Measurements from ENCODE around the gene SLC25A41.

The SLC25A41 gene

GRCh38 chr19:6473647-6474046, 40.1 kb upstream of the SLC25A41 start:
- no peak overlapping the region for H3K27ac ChIP-seq (ENCODE audit: low read length)
- no peaks in the 10 kb centered on the region for H3K36me3 ChIP-seq (ENCODE audit: control insufficient read depth in 2 of 2, insufficient read depth in 2 of 2, low read length in 2 of 2)
- H3K4me1 ChIP-seq (ENCODE audit: control insufficient read depth, insufficient read depth, low read length), result peaks cover 13% of the 10 kb centered on the region
- H3K9ac ChIP-seq (ENCODE audit: low read length in 2 of 2), result no peak overlapping the region
- H3K9me3 ChIP-seq (ENCODE audit: control insufficient read depth in 2 of 2, low read length in 2 of 2), result no peaks in the 10 kb centered on the region
- H3K4me3 ChIP-seq (ENCODE audit: low read length in 2 of 2), result no peak overlapping the region
- H3K27me3 ChIP-seq (ENCODE audit: control insufficient read depth in 1 of 2, insufficient read depth in 2 of 2, low read length in 2 of 2), result peaks cover 21 to 24% of the 10 kb centered on the region in 2 donors

DNA sequence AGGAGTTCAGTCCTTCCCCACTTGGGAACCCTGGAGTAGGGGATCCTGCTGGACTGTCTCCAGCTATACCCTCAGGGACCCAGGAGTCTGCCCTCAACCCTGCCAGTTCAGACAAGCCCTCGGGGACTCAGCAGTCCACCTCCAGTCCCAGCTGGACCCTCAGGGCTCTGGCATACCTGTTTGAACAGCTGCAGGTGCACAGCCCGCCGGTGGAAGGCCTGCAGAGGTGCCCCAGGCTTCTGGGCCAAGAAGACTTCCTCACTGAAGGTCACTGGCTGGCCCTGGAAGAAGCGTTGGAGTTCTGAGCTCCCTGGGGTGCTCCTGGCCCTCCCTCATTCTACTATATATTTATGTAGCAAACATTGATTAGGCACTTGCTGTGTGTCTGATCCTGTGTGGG, 39.1 kb upstream of the SLC25A41 start:
- no peak overlapping the region for H3K27ac ChIP-seq (ENCODE audit: low read length)
- peaks cover 21 to 24% of the 10 kb centered on the region in 2 donors for H3K27me3 ChIP-seq (ENCODE audit: control insufficient read depth in 1 of 2, insufficient read depth in 2 of 2, low read length in 2 of 2)
- H3K9ac ChIP-seq (ENCODE audit: low read length in 2 of 2), result no peak overlapping the region
- no peaks in the 10 kb centered on the region for H3K9me3 ChIP-seq (ENCODE audit: control insufficient read depth in 2 of 2, low read length in 2 of 2)
- peaks cover 13% of the 10 kb centered on the region for H3K4me1 ChIP-seq (ENCODE audit: control insufficient read depth, insufficient read depth, low read length)
- no peaks in the 10 kb centered on the region for H3K36me3 ChIP-seq (ENCODE audit: control insufficient read depth in 2 of 2, insufficient read depth in 2 of 2, low read length in 2 of 2)
- H3K4me3 ChIP-seq (ENCODE audit: low read length in 2 of 2), result no peak overlapping the region

DNA sequence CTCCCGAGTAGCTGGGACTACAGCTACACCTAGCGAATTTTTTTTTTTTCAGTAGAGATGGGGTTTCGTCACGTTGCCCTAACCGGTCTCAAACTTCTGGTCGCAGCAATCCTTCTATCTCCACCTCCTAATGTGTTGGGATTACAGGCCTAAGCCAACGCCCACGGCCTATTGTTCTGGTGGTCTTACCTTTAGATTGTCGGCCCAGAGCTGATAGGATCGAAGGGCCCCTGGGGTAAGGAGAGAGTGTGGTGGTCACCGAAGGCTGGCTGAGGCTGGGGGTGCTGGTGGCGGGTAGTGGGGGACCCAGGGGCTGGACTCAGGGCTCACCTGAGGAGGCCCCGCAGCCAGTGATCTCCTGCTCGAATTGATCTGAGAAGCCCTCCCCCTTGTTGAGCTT, 37.5 kb upstream of the SLC25A41 start:
- no peaks in the 10 kb centered on the region for H3K9me3 ChIP-seq (ENCODE audit: control insufficient read depth in 2 of 2, low read length in 2 of 2)
- H3K9ac ChIP-seq (ENCODE audit: low read length in 2 of 2), result no peak overlapping the region
- peaks cover 11 to 12% of the 10 kb centered on the region in 2 donors for H3K27me3 ChIP-seq (ENCODE audit: control insufficient read depth in 1 of 2, insufficient read depth in 2 of 2, low read length in 2 of 2)
- no peaks in the 10 kb centered on the region for H3K36me3 ChIP-seq (ENCODE audit: control insufficient read depth in 2 of 2, insufficient read depth in 2 of 2, low read length in 2 of 2)
- H3K4me1 ChIP-seq (ENCODE audit: control insufficient read depth, insufficient read depth, low read length), result peaks cover 8% of the 10 kb centered on the region
- no peak overlapping the region for H3K4me3 ChIP-seq (ENCODE audit: low read length in 2 of 2)
- no peak overlapping the region for H3K27ac ChIP-seq (ENCODE audit: low read length)

DNA sequence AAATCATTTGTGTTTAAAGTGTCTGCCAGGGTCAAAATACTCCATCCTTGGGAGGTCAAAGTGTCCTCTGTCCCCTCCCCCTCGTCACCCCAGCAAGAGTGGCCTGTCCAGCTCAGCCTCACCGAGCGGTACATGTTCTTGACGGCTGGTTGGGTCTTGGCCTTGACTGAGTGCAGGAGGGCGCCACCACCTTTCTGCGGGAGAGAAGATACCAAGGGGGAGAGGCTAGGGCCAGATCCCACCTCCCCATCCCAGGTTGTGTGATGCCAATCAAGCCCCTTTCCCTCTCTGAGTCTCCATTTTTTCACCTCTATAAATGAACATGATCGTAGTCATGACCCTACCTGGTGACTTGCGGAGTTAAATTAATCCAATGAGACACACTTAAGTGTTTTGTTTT, 36.6 kb upstream of the SLC25A41 start:
- no peak overlapping the region for H3K4me3 ChIP-seq (ENCODE audit: low read length in 2 of 2)
- H3K4me1 ChIP-seq (ENCODE audit: control insufficient read depth, insufficient read depth, low read length), result no peaks in the 10 kb centered on the region
- no peak overlapping the region for H3K27ac ChIP-seq (ENCODE audit: low read length)
- no peaks in the 10 kb centered on the region for H3K36me3 ChIP-seq (ENCODE audit: control insufficient read depth in 2 of 2, insufficient read depth in 2 of 2, low read length in 2 of 2)
- peaks cover 4 to 5% of the 10 kb centered on the region in 2 donors for H3K27me3 ChIP-seq (ENCODE audit: control insufficient read depth in 1 of 2, insufficient read depth in 2 of 2, low read length in 2 of 2)
- no peaks in the 10 kb centered on the region for H3K9me3 ChIP-seq (ENCODE audit: control insufficient read depth in 2 of 2, low read length in 2 of 2)
- no peak overlapping the region for H3K9ac ChIP-seq (ENCODE audit: low read length in 2 of 2)

DNA sequence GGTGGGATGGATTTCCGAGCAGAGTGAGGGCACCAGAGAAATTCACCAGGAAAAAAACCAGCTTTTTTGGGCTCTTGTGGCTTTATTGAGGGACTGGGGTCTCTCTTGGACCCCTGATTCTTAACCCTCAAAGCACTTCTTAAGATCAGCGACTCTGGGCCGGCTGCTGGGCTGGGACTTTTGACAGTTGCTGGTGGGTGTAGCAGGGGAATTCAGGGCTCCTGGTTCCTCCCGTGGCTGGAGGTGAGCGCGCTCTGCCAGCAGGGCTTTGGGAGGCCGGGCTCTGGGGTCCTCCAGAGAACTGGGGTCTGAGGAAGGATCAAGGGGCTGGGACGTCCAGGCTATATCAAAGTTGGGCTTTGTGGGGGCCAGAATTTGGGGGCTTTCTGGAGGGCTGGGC, 33.8 kb upstream of the SLC25A41 start:
- H3K9ac ChIP-seq (ENCODE audit: low read length in 2 of 2), result no peak overlapping the region
- no peaks in the 10 kb centered on the region for H3K36me3 ChIP-seq (ENCODE audit: control insufficient read depth in 2 of 2, insufficient read depth in 2 of 2, low read length in 2 of 2)
- no peak overlapping the region for H3K27ac ChIP-seq (ENCODE audit: low read length)
- H3K27me3 ChIP-seq (ENCODE audit: control insufficient read depth in 1 of 2, insufficient read depth in 2 of 2, low read length in 2 of 2), result peaks cover 11 to 22% of the 10 kb centered on the region in 2 donors
- no peaks in the 10 kb centered on the region for H3K4me1 ChIP-seq (ENCODE audit: control insufficient read depth, insufficient read depth, low read length)
- H3K4me3 ChIP-seq (ENCODE audit: low read length in 2 of 2), result no peak overlapping the region
- H3K9me3 ChIP-seq (ENCODE audit: control insufficient read depth in 2 of 2, low read length in 2 of 2), result no peaks in the 10 kb centered on the region

GRCh38 chr19:6466526-6467248, 33.1 kb upstream of the SLC25A41 start:
- H3K9me3 ChIP-seq (ENCODE audit: control insufficient read depth in 2 of 2, low read length in 2 of 2), result no peaks in the 10 kb centered on the region
- H3K9ac ChIP-seq (ENCODE audit: low read length in 2 of 2), result no peak overlapping the region
- no peak overlapping the region for H3K4me3 ChIP-seq (ENCODE audit: low read length in 2 of 2)
- no peaks in the 10 kb centered on the region for H3K4me1 ChIP-seq (ENCODE audit: control insufficient read depth, insufficient read depth, low read length)
- H3K27me3 ChIP-seq (ENCODE audit: control insufficient read depth in 1 of 2, insufficient read depth in 2 of 2, low read length in 2 of 2), result peaks cover 11 to 22% of the 10 kb centered on the region in 2 donors
- no peak overlapping the region for H3K27ac ChIP-seq (ENCODE audit: low read length)
- no peaks in the 10 kb centered on the region for H3K36me3 ChIP-seq (ENCODE audit: control insufficient read depth in 2 of 2, insufficient read depth in 2 of 2, low read length in 2 of 2)

DNA sequence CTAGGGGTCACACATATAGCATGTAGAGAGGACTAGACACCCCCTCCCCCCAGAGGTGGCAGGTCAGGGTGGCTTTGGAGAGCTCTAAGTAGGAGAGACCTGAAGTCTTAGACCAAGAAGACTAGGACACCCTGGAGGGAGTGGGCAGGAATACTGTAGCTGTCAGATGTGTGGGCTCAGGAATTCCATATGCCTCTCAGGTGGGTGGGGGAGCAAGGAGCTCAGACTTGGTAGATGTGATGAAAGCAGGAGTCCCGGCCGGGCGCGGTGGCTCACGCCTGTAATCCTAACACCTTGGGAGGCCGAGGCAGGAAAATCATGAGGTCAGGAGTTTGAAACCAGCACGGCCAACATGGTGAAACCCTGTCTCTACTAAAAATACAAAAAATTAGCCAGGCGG, 32.1 kb upstream of the SLC25A41 start:
- H3K4me1 ChIP-seq (ENCODE audit: control insufficient read depth, insufficient read depth, low read length), result no peaks in the 10 kb centered on the region
- no peak overlapping the region for H3K4me3 ChIP-seq (ENCODE audit: low read length in 2 of 2)
- H3K9me3 ChIP-seq (ENCODE audit: control insufficient read depth in 2 of 2, low read length in 2 of 2), result no peaks in the 10 kb centered on the region
- no peak overlapping the region for H3K9ac ChIP-seq (ENCODE audit: low read length in 2 of 2)
- no peak overlapping the region for H3K27ac ChIP-seq (ENCODE audit: low read length)
- H3K36me3 ChIP-seq (ENCODE audit: control insufficient read depth in 2 of 2, insufficient read depth in 2 of 2, low read length in 2 of 2), result no peaks in the 10 kb centered on the region
- peaks cover 11 to 22% of the 10 kb centered on the region in 2 donors for H3K27me3 ChIP-seq (ENCODE audit: control insufficient read depth in 1 of 2, insufficient read depth in 2 of 2, low read length in 2 of 2)

GRCh38 chr19:6465006-6465405, 31.4 kb upstream of the SLC25A41 start:
- H3K4me1 ChIP-seq (ENCODE audit: control insufficient read depth, insufficient read depth, low read length), result no peaks in the 10 kb centered on the region
- no peaks in the 10 kb centered on the region for H3K36me3 ChIP-seq (ENCODE audit: control insufficient read depth in 2 of 2, insufficient read depth in 2 of 2, low read length in 2 of 2)
- peaks cover 11 to 22% of the 10 kb centered on the region in 2 donors for H3K27me3 ChIP-seq (ENCODE audit: control insufficient read depth in 1 of 2, insufficient read depth in 2 of 2, low read length in 2 of 2)
- no peak overlapping the region for H3K27ac ChIP-seq (ENCODE audit: low read length)
- H3K4me3 ChIP-seq (ENCODE audit: low read length in 2 of 2), result no peak overlapping the region
- no peaks in the 10 kb centered on the region for H3K9me3 ChIP-seq (ENCODE audit: control insufficient read depth in 2 of 2, low read length in 2 of 2)
- no peak overlapping the region for H3K9ac ChIP-seq (ENCODE audit: low read length in 2 of 2)

DNA sequence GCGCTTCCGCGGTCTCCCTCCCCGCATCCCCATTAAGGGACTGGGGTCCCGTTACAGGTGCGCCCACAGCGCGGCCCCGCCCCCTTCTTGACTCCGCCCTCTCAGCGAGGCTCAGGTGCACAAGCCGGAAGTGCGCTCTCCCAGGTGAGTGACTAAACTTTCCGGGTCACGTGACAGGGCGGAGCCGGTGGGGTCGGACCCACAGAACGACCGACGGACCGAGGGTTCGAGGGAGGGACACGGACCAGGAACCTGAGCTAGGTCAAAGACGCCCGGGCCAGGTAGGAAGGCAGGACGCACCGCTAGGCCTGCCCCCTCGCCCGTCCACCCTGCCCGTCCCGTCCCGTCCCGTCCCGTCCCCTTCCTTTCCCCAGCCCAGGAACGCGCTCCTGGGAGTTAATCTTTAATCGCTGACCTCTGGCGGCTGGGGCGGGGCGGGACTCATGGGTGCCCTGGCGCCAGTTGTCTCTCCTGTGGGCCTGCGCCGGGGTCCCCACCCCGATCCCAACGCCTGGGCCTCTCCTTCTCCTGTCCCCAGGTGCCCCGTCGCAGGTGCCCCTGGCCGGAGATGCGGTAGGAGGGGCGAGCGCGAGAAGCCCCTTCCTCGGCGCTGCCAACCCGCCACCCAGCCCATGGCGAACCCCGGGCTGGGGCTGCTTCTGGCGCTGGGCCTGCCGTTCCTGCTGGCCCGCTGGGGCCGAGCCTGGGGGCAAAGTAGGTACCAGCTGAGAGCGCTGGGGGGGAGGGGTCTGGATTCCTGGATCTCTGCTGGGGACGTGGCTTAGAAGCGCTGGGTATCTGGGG, 30.7 kb upstream of the SLC25A41 start, which contains the start of gene CRB3:
Gene CRB3 (plus strand): TSS at position 202 of the 804 bp plus-strand sequence. CDS start 431 bp downstream, at position 633.
- H3K27ac ChIP-seq (ENCODE audit: low read length), result no peak within 1 kb of the TSS
- no peak within 1 kb of the TSS for H3K9ac ChIP-seq (ENCODE audit: low read length in 2 of 2)

GRCh38 chr19:6460099-6460884, 26.7 kb upstream of the SLC25A41 start:
- Histone ChIP-seq H3K4me3 (ENCODE audit: low read length in 2 of 2) (peak overlapping the region; percentile 83 to 88), H3K9me3 (ENCODE audit: control insufficient read depth in 2 of 2, low read length in 2 of 2) (no peaks in the 10 kb centered on the region), H3K27ac (ENCODE audit: low read length) (peak overlapping the region; percentile 49)

More for the DNA sequence above, 30.7 kb upstream of the SLC25A41 start, which contains the start of gene CRB3:
- H3K9me3 ChIP-seq (ENCODE audit: control insufficient read depth in 2 of 2, low read length in 2 of 2), result no peaks in the 10 kb centered on the region
- no peaks in the 10 kb centered on the region for H3K4me1 ChIP-seq (ENCODE audit: control insufficient read depth, insufficient read depth, low read length)
- peaks cover 11 to 22% of the 10 kb centered on the region in 2 donors for H3K27me3 ChIP-seq (ENCODE audit: control insufficient read depth in 1 of 2, insufficient read depth in 2 of 2, low read length in 2 of 2)
- H3K36me3 ChIP-seq (ENCODE audit: control insufficient read depth in 2 of 2, insufficient read depth in 2 of 2, low read length in 2 of 2), result no peaks in the 10 kb centered on the region
- H3K4me3 ChIP-seq (ENCODE audit: low read length in 2 of 2), result no peak within 1 kb of the TSS

More at GRCh38 chr19:6460099-6460884, 26.7 kb upstream of the SLC25A41 start:
- Histone ChIP-seq H3K36me3 (ENCODE audit: control insufficient read depth in 2 of 2, insufficient read depth in 2 of 2, low read length in 2 of 2) (peaks cover 7 to 9% of the 10 kb centered on the region in 2 donors), H3K9ac (ENCODE audit: low read length in 2 of 2) (peak overlapping the region; percentile 68), H3K4me1 (ENCODE audit: control insufficient read depth, insufficient read depth, low read length) (peaks cover 14% of the 10 kb centered on the region), H3K27me3 (ENCODE audit: control insufficient read depth in 1 of 2, insufficient read depth in 2 of 2, low read length in 2 of 2) (peaks cover 8 to 21% of the 10 kb centered on the region in 2 donors)
